Heart right ventricle (tissue), 16 donors: ENCODE data around the gene TRIM28. TPM values are rescaled to one million over a fixed set of nuclear protein-coding genes. Genes with fewer than 3 reads are reported as not detected.

Experiments used
- ATAC-seq, 8 donors: fragments of 200-7000 bp; cut with Tn5 transposase; one replicate each; pipeline ENCODE4 v1.9.1; 2020; ENCODE audit warnings: mild to moderate bottlenecking in 8 of 8, moderate library complexity in 8 of 8, moderate number of reproducible peaks in 1 of 8
- DNase-seq, 2 donors: peaks; one replicate each; pipeline ENCODE4 v3.0.0-alpha.2; 2020
- H3K27ac ChIP-seq, 10 donors: fragments of 200-600 bp; sonication (generic) in 2 of 10; one replicate each; pipeline versions ENCODE4 v1.5.0 to v1.8.0; 2020 to 2022; ENCODE audit warnings: mild to moderate bottlenecking in 3 of 10
- H3K27me3 ChIP-seq, 7 donors: fragments of 200-600 bp; one replicate each; pipeline ENCODE4 v1.8.0; 2021 to 2022; ENCODE audit warnings: mild to moderate bottlenecking in 2 of 7
- H3K36me3 ChIP-seq, 9 donors: fragments of 200-600 bp; sonication (generic) in 1 of 9; one replicate each; pipeline versions ENCODE4 v1.5.0 to v1.8.0; 2020 to 2022; ENCODE audit warnings: mild to moderate bottlenecking in 2 of 9
- H3K4me1 ChIP-seq, 9 donors: fragments of 200-600 bp; sonication (generic) in 1 of 9; one replicate each; pipeline versions ENCODE4 v1.5.0 to v1.8.0; 2020 to 2022; ENCODE audit warnings: mild to moderate bottlenecking in 4 of 9
- H3K4me3 ChIP-seq, 10 donors: fragments of 200-600 bp; sonication (generic) in 2 of 10; one replicate each; pipeline versions ENCODE4 v1.5.0 to v1.8.0; 2020 to 2022; ENCODE audit warnings: mild to moderate bottlenecking in 7 of 10, moderate library complexity in 2 of 10
- H3K9me3 ChIP-seq, 11 donors: fragments of 200-600 bp in 10 of 11; sonication (generic) in 2 of 11; one replicate each; pipeline versions ENCODE4 v1.5.0 to v1.8.0; 2013 to 2022; ENCODE audit warnings: mild to moderate bottlenecking in 2 of 11, control low read depth in 1 of 11, moderate library complexity in 1 of 11
- WGBS, 2 donors: extraction: QIAGEN DNeasy Blood & Tissue Kit; methylation state at CpG; one replicate each; pipeline ENCODE4 v1.1.7; 2013; ENCODE audit warnings: inconsistent platforms in 1 of 2; 5-methylcytosine and 5-hydroxymethylcytosine counted together
- intact Hi-C, 10 donors: fragments of 100-400 bp; cut with DNase I; formaldehyde crosslinking; loops; one replicate each; pipeline versions ENCODE4 v1.11.1 to v1.14.2; 2022
- long read RNA-seq, 3 donors: library from polyadenylated mRNA; unstranded; transcript quantifications; one replicate each; pipeline ENCODE4 v2.0.0, GENCODE V29; 2020 to 2021
- polyA plus RNA-seq, 2 donors: library from polyadenylated mRNA; stranded (reverse); fragments of 200-250 nt; gene quantifications; one replicate each; pipeline ENCODE4 v1.2.3, GENCODE V29; 2013
- total RNA-seq, 10 donors: library from RNA; stranded (reverse); fragmentation: NEBNext Ultra II Directional in 3 of 10; extraction: Animal tissue kit (Norgen Biotek cat#: 25700) in 3 of 10; gene quantifications; one replicate each; pipeline versions ENCODE4 v1.2.1 to v1.2.4, GENCODE V29; 2021 to 2023
- TF ChIP-seq, protein P1 (sequence below), 9 donors: fragments of 200-600 bp; sonication (generic) in 2 of 9; IDR thresholded peaks; one replicate each; pipeline versions ENCODE4 v1.5.0 to v1.8.0; 2021 to 2022; ENCODE audit warnings: antibody characterized with exemption in 9 of 9, mild to moderate bottlenecking in 5 of 9, moderate library complexity in 1 of 9
- donor health status: Arrhythmogenic right ventricular cardiomyopathy.
- donor health status: ischemic (EF 13 %, LVEDD 7.1; RV severe dilation, severe dysfunction).
- donor health status: healthy with polysubstance abuse.
- donor health status: DM: no; HTN: yes; CAD: no.
- donor health status: DM: no; HTN: no; CAD: no.
- donor health status: ischemic (EF 25% LVEDD 6.9; RV normal size, moderate dysfunction).
- donor health status: ischemic (EF 25% LVEDD 5.7; RV mildly dilated, moderate dysfunction).
- donor health status: healthy.
- donor health status: DM: yes; HTN: yes; CAD: no.
- donor health status: Ischemic cardiomyopathy.
- donor health status: ischemic (EF 35%, LVEDD 5.7; RV mildly dilated, moderate dysfunction).
- donor health status: nonischemic (EF 11% LVEDD 7.7; RV severe dilation, severe dysfunction).
- donor health status: DM: yes; HTN: yes; CAD: no.
- donor health status: PGD.
- donor health status: ischemic (EF 29% LVEDD 5.4; RV normal size, mild dysfunction).
- donor health status: nonischemic (EF 23%, LVEDD 6.1; RV moderate dilation, normal function).

The TRIM28 gene
- total RNA-seq (100 to 1,000 TPM; 121 to 163 (median 150) TPM), polyA plus RNA-seq (100 to 1,000 TPM; 105 to 129 TPM)
- long read RNA-seq, donor 1, transcript TRIM28-213 (4 exons, 714 nt), result minor isoform, 8 of 215 reads
- long read RNA-seq, donor 1, transcript TRIM28-201 (17 exons, 2,960 nt), result major isoform, 141 of 215 reads
- long read RNA-seq, donor 1, partial matches to known transcripts, result 49 of 215 reads
- long read RNA-seq, donor 1, other reads (novel, unspliced or antisense), result 17 of 215 reads
- long read RNA-seq, donor 2, transcript TRIM28-201 (17 exons, 2,960 nt), result major isoform, 130 of 175 reads
- long read RNA-seq, donor 2, partial matches to known transcripts, result 28 of 175 reads
- long read RNA-seq, donor 2, other reads (novel, unspliced or antisense), result 15 of 175 reads
- long read RNA-seq, donor 3, transcript TRIM28-201 (17 exons, 2,960 nt), result major isoform, 25 of 116 reads
- long read RNA-seq, donor 3, partial matches to known transcripts, result 80 of 116 reads
- long read RNA-seq, donor 3, other reads (novel, unspliced or antisense), result 10 of 116 reads

DNA sequence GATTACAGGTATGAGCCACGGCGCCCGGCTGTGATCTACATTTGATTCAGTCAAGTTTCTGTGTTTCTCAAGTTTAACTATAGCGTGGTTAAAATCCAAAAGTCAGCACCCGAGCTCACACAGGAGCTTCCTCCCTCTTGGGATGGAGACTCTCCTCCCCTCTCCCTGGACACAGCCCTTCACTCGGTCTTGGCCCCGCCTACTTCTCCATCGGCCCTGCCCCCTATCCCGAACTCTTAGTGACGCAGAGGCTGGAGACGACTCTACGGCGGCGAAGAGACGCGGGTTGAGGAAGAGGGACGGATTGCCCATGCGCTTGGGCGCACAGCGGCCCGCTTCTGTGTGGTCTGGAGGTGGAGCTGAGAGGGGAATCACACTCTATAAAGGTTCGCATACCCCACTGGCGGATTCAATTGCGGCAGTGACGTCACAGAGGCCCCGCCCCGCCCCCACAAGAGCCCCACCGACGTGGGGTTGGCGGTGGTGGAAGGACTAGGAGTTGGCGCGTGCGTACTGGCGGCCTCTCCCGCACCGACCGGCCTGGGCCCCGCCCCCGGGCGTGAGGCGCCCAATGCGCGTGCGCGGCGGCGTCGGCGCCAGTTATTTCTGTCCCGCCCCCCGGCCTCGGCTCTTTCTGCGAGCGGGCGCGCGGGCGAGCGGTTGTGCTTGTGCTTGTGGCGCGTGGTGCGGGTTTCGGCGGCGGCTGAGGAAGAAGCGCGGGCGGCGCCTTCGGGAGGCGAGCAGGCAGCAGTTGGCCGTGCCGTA, at the start of gene TRIM28:
TSS of gene TRIM28 (plus strand) at position 239 of the 765 bp plus-strand sequence. CDS start 694 bp downstream, outside the sequence.
- ATAC-seq (peak; percentile 95 to 98 (median 98)), DNase-seq (peak; percentile 98 to 99)
- no peaks in the 10 kb centered on the region for H3K9me3 ChIP-seq
- peaks cover 14 to 34% (median 29%) of the 10 kb centered on the region in 9 donors for H3K4me1 ChIP-seq
- H3K27ac ChIP-seq, result peak within 1 kb of the TSS; percentile 89 to 99 (median 96)
- TF ChIP-seq, protein P1, sequence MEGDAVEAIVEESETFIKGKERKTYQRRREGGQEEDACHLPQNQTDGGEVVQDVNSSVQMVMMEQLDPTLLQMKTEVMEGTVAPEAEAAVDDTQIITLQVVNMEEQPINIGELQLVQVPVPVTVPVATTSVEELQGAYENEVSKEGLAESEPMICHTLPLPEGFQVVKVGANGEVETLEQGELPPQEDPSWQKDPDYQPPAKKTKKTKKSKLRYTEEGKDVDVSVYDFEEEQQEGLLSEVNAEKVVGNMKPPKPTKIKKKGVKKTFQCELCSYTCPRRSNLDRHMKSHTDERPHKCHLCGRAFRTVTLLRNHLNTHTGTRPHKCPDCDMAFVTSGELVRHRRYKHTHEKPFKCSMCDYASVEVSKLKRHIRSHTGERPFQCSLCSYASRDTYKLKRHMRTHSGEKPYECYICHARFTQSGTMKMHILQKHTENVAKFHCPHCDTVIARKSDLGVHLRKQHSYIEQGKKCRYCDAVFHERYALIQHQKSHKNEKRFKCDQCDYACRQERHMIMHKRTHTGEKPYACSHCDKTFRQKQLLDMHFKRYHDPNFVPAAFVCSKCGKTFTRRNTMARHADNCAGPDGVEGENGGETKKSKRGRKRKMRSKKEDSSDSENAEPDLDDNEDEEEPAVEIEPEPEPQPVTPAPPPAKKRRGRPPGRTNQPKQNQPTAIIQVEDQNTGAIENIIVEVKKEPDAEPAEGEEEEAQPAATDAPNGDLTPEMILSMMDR (IDR thresholded peaks at IDR 0.05), result no peak
- peaks cover 0 to 36% (median 19%) of the 10 kb centered on the region in 9 donors for H3K36me3 ChIP-seq
- WGBS, 2 donors, result 0 to 1% methylated on average over 63 to 73 of the region's 73 CpGs
- intact Hi-C loops, result loop anchor here in 4 of 10 donors (1.0 to 2.0 kb wide), 4 partner anchors 11 to 25 kb away; partner anchors contain the start of genes ZBTB45 (in 2 of the 4) and CHMP2A (in 1 of the 4)
- H3K27me3 ChIP-seq, result no peaks in the 10 kb centered on the region
- peak within 1 kb of the TSS; percentile 67 to 97 (median 88) for H3K4me3 ChIP-seq

DNA sequence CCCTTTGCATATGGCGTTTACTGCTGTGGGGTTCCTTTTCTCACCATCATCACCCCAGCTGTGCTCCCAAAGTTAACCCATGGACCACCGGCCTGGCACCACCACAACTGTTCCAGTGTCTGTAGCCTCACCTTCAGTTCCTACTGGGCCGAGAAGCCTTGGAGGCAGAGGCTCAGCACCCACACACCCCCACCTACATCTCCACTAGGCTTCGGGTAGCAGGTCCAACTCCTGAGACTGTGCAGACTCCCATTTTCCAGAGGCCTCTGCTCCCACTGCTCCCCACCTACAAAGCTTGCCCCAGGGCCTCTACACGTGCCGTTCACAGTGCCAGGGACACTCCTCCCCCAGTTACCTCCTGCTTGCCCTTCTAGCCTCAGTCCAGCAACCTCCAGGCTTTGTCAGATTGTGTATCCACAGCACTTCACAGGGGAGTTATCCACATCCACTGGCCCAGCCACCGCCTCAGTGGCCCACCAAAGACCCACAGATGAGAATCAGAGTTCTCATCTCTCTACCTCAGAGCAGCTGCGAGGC, 46.2 kb upstream of the TRIM28 start:
- peaks cover 2 to 29% (median 18%) of the 10 kb centered on the region in 9 donors for H3K4me1 ChIP-seq
- no peaks in the 10 kb centered on the region for H3K27me3 ChIP-seq
- intact Hi-C loops, result no loop called here
- no peaks in the 10 kb centered on the region for H3K9me3 ChIP-seq
- H3K27ac ChIP-seq, result no peak overlapping the region
- DNase-seq, result no peak
- H3K4me3 ChIP-seq, result no peak overlapping the region
- ATAC-seq, result no peak
- TF ChIP-seq, protein P1 (IDR thresholded peaks at IDR 0.05), result no peak
- H3K36me3 ChIP-seq, result no peaks in the 10 kb centered on the region
- 85% methylated on average over 8 of the region's 8 CpGs for WGBS, 2 donors

DNA sequence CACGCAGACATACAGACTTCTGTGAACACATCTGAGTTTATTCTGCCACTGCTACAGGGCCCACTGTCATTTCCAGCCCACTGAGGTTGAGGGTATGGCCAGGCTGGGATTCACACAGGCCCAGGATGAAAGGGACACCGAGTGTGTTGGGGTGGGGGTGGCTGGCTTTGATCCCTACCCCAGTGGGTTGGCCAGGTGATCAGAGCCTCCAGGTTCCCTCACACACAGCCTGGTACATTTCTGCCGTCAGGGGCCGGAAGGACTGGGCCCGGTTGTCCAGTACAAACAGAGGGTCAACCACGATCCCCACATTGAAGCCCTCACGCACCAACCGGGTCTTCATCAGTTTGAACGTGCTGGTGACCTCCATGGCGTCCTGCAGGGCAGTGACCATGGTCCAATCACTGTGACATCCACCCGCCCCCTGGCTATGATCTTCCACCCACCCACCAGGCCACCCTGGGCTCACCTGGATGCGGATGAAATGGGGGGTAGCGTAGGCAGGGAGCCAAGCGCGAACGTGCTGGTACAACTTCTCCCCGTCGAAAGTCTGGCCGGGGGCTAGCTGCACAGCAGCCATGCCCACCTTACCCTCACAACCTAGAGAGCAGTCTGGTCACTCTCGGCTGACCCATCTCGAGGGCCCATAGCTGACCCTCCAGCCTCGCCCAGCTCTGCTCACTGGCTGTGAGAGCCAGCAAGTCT, 45.4 kb upstream of the TRIM28 start:
- no peaks in the 10 kb centered on the region for H3K36me3 ChIP-seq
- intact Hi-C loops, result loop anchor here in 1 of 10 donors (1.0 kb wide), 1 partner anchor 21 kb away; the partner anchor contains the start of gene ZBTB45
- 54 to 60% methylated on average over 22 of the region's 22 CpGs for WGBS, 2 donors
- no peaks in the 10 kb centered on the region for H3K9me3 ChIP-seq
- DNase-seq (no peak), ATAC-seq (peak in 6 of 8 donors; percentile 2 to 46 (median 6))
- TF ChIP-seq, protein P1 (IDR thresholded peaks at IDR 0.05), result no peak
- peak overlapping the region in 9 of 10 donors; percentile 19 to 74 (median 62) for H3K4me3 ChIP-seq
- peaks cover 2 to 29% (median 18%) of the 10 kb centered on the region in 9 donors for H3K4me1 ChIP-seq
- H3K27me3 ChIP-seq, result no peaks in the 10 kb centered on the region
- H3K27ac ChIP-seq, result peak overlapping the region in 5 of 10 donors; percentile 12 to 89 (median 77)
